ENCODE data around the gene TCAIM.

GRCh38 chr3:44301746-44302145 lies 36.8 kb upstream of the TCAIM start:
- TF ChIP-seq CTCF (IDR thresholded peaks at IDR 0.05) (no peak), POLR2A (IDR thresholded peaks at IDR 0.05) (no peak), POLR2AphosphoS5 (IDR thresholded peaks at IDR 0.05) (no peak), EP300 (IDR thresholded peaks at IDR 0.05) (no peak)
